Lower lobe of right lung (tissue), 2 donors: ENCODE measurements around the gene HESX1. TPM values are rescaled to one million over a fixed set of nuclear protein-coding genes. Genes with fewer than 3 reads are reported as not detected.

Experiments used
- ATAC-seq, 2 donors: fragments of 200-7000 bp; cut with Tn5 transposase; one replicate each; pipeline ENCODE4 v1.9.1; 2020 to 2022; ENCODE audit warnings: mild to moderate bottlenecking in 2 of 2, moderate library complexity in 2 of 2
- DNase-seq: peaks from one replicate; pipeline ENCODE4 v3.0.0-alpha.2; 2020
- H3K27ac ChIP-seq: fragments of 200-600 bp; one replicate; pipeline ENCODE4 v1.8.0; 2022
- H3K27me3 ChIP-seq: fragments of 200-600 bp; one replicate; pipeline ENCODE4 v1.8.0; 2022; ENCODE audit warnings: low read depth
- H3K36me3 ChIP-seq: fragments of 200-600 bp; one replicate; pipeline ENCODE4 v1.8.0; 2022; ENCODE audit warnings: mild to moderate bottlenecking
- H3K4me1 ChIP-seq: fragments of 200-600 bp; one replicate; pipeline ENCODE4 v1.8.0; 2022
- H3K4me3 ChIP-seq: fragments of 200-600 bp; one replicate; pipeline ENCODE4 v1.8.0; 2022; ENCODE audit warnings: mild to moderate bottlenecking
- H3K9me3 ChIP-seq: fragments of 200-600 bp; one replicate; pipeline ENCODE4 v1.8.0; 2022
- intact Hi-C: fragments of 100-400 bp; cut with DNase I; formaldehyde crosslinking; loops from one replicate; pipeline ENCODE4 v1.11.0; 2022
- total RNA-seq: library from RNA; stranded (reverse); fragmentation: NEBNext Ultra II Directional; extraction: Animal tissue kit (Norgen Biotek cat#: 25700); gene quantifications from one replicate; pipeline ENCODE4 v1.2.1, GENCODE V29; 2021
- TF ChIP-seq, protein P1 (sequence below): fragments of 200-600 bp; IDR thresholded peaks from one replicate; pipeline ENCODE4 v1.8.0; 2022; ENCODE audit warnings: antibody characterized with exemption, mild to moderate bottlenecking
- donor health status: DM: no; HTN: yes; CAD: no; lungs with severe emphysema.

The HESX1 gene
- total RNA-seq, 1 donor from 2014 or later: 0.86 TPM

DNA sequence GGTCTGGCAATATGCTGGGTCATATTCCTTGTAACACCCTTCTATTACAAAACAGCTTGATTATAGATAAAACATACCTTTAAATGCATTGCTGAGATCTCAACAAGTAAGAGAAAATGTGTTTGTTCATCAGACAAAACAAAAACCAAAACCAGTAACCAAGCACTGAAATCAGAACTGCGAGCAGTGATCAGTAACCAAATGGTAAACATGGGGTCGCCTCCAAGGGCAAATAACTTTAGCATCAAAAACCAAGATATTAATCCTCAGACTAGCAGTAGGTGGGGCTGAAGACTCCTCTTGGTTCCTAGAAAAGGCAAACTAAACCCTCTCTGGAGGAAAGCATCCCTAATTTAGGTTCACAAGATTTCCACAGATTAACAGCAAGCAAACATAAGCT lies 6.6 kb upstream of the HESX1 start:
- Histone ChIP-seq H3K36me3 (no peaks in the 10 kb centered on the region), H3K4me3 (no peak overlapping the region), H3K27me3 (no peaks in the 10 kb centered on the region), H3K9me3 (no peaks in the 10 kb centered on the region), H3K4me1 (no peaks in the 10 kb centered on the region), H3K27ac (no peak overlapping the region)
- intact Hi-C loops: no loop called here
- DNase-seq (no peak), ATAC-seq (no peak)
- TF ChIP-seq, protein P1, sequence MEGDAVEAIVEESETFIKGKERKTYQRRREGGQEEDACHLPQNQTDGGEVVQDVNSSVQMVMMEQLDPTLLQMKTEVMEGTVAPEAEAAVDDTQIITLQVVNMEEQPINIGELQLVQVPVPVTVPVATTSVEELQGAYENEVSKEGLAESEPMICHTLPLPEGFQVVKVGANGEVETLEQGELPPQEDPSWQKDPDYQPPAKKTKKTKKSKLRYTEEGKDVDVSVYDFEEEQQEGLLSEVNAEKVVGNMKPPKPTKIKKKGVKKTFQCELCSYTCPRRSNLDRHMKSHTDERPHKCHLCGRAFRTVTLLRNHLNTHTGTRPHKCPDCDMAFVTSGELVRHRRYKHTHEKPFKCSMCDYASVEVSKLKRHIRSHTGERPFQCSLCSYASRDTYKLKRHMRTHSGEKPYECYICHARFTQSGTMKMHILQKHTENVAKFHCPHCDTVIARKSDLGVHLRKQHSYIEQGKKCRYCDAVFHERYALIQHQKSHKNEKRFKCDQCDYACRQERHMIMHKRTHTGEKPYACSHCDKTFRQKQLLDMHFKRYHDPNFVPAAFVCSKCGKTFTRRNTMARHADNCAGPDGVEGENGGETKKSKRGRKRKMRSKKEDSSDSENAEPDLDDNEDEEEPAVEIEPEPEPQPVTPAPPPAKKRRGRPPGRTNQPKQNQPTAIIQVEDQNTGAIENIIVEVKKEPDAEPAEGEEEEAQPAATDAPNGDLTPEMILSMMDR: no peak

DNA sequence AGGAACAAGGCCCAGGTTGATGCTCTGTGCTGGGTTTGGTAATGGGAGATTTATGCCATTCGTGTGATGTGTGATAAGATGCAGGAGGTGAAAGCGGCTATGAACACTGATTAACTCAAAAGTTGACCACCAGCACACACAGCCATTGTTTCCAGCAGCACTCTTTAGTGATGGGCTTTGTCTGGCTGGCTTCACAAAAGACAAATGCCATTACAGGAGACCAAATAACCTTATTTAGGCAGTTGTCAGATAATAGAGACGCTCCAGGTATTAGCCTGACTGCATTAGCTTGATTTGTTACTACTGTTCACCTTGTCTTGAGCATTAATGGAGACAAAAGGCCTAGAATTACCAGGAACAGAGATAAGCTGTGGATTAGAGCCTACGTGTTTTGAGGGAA lies 5.1 kb downstream of the HESX1 start:
- Histone ChIP-seq H3K4me3 (no peak overlapping the region), H3K36me3 (no peaks in the 10 kb centered on the region), H3K27ac (no peak overlapping the region), H3K27me3 (no peaks in the 10 kb centered on the region), H3K4me1 (no peaks in the 10 kb centered on the region), H3K9me3 (no peaks in the 10 kb centered on the region)
- DNase-seq: no peak
- no peak for ATAC-seq
- TF ChIP-seq, protein P1: no peak
- intact Hi-C loops: no loop called here

GRCh38 chr3:57192028-57192427 lies 7.8 kb downstream of the HESX1 start:
- Histone ChIP-seq H3K4me3 (no peak overlapping the region), H3K27ac (no peak overlapping the region), H3K36me3 (no peaks in the 10 kb centered on the region), H3K4me1 (no peaks in the 10 kb centered on the region), H3K27me3 (no peaks in the 10 kb centered on the region), H3K9me3 (no peaks in the 10 kb centered on the region)
- no peak for DNase-seq
- TF ChIP-seq, protein P1: no peak
- intact Hi-C loops: no loop called here
- no peak for ATAC-seq

- DNase-seq (no peak), ATAC-seq (no peak)
- no peaks in the 10 kb centered on the region for H3K27me3 ChIP-seq
- H3K4me1 ChIP-seq: no peaks in the 10 kb centered on the region
- no peaks in the 10 kb centered on the region for H3K9me3 ChIP-seq
- no peaks in the 10 kb centered on the region for H3K36me3 ChIP-seq
- no peak overlapping the region for H3K27ac ChIP-seq
- intact Hi-C loops: no loop called here
- TF ChIP-seq, protein P1: no peak
- H3K4me3 ChIP-seq: no peak overlapping the region
Measured at GRCh38 chr3:57184526-57184925, 15.3 kb downstream of the HESX1 start.

DNA sequence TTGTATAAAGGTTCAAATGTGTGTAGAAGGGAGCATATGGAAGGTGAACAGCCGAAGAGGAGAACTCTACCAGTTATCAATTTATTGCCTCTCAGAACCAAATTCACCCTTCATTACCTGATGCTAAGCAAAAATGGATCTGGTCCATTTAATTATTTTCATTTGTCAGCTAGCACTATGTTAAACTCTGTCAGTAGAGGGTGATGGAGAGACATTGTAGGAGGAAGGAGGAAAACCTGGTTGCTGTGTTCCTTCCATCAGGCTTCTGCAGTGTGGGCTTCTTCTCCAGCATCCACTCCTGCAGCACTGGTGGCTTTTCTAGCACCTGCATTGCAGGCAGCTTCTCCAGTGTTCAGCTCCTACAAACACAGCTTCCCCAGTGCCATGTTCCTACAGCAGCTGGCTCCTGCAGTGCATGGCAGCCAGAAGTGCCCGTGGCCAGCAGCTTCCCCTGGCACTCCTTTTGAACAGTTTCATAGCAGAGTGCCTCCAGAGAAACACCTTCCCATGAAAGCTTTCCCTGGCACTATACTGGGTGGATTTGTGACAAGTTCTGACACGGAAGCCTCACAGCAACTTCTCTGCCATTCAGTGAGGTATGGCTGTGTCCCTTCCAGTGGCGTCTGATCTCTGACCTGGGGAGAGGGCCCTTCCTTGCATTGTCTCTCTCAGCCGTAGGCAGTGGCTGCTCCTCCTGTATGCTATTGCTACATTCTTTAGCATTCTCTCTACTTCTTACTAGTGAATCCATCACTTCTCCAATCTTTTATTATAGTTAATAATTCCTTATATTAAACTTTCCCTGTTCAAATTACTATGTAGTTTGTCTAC lies 20.0 kb downstream of the HESX1 start:
- intact Hi-C loops: no loop called here
- DNase-seq (no peak), ATAC-seq (no peak)
- Histone ChIP-seq H3K27me3 (no peaks in the 10 kb centered on the region), H3K4me3 (no peak overlapping the region), H3K27ac (no peak overlapping the region), H3K9me3 (no peaks in the 10 kb centered on the region), H3K4me1 (no peaks in the 10 kb centered on the region), H3K36me3 (no peaks in the 10 kb centered on the region)
- TF ChIP-seq, protein P1: no peak
